Prostate gland (tissue), 2 donors: ENCODE results near the gene NRXN3.

Experiments used
- POLR2AphosphoS5 ChIP-seq: sonication (generic); formaldehyde crosslinking; IDR thresholded peaks from one replicate; pipeline ENCODE4 v1.6.1; 2017; ENCODE audit warnings: antibody characterized with exemption
- TF ChIP-seq, protein P1 (sequence below), 4 experiments: fragments of 200-600 bp in 2 of 4; fragments of 450-650 bp in 2 of 4; sonication (generic) in 2 of 4; IDR thresholded peaks; 1 replicate in 3 of 4; 2 replicates in 1 of 4; pipeline ENCODE4 v1.5.1; 2016 to 2019; ENCODE audit warnings: antibody characterized with exemption in 4 of 4, mild to moderate bottlenecking in 2 of 4, moderate library complexity in 2 of 4

DNA sequence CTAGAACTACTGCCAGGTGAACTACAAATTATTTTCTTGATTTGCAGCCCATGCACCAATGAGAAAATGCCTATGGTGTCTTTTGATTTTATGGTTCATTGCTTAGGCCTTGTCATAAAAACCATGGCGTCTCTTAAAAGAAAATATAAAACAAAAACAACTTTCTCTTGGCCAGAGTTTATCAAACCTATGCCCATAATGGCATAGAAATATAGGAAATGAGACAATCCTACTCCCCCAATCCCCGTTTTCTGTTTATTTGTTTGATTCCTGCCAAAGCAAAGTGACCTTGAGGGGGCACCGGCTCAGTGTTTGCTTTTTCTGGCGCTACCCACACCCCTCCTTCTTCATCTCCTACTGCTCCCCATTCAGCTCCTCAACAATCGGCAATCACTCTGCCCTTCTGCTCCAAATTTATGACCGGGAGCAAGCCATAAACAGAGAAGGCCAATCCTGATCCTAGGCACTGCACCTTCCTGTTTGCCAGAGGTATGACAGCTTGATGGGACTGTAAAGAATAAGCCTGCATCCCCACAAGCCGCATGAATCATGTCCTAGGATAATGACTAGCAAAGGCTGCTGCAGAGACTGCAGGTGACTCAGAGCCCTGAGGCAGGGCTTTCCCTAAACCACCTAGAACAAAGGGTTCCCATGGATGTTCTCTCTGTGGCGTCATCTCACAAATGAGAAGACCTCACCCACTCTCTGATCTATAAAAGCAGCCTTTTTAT, 874.9 kb downstream of the NRXN3 start:
- TF ChIP-seq, protein P1, sequence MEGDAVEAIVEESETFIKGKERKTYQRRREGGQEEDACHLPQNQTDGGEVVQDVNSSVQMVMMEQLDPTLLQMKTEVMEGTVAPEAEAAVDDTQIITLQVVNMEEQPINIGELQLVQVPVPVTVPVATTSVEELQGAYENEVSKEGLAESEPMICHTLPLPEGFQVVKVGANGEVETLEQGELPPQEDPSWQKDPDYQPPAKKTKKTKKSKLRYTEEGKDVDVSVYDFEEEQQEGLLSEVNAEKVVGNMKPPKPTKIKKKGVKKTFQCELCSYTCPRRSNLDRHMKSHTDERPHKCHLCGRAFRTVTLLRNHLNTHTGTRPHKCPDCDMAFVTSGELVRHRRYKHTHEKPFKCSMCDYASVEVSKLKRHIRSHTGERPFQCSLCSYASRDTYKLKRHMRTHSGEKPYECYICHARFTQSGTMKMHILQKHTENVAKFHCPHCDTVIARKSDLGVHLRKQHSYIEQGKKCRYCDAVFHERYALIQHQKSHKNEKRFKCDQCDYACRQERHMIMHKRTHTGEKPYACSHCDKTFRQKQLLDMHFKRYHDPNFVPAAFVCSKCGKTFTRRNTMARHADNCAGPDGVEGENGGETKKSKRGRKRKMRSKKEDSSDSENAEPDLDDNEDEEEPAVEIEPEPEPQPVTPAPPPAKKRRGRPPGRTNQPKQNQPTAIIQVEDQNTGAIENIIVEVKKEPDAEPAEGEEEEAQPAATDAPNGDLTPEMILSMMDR (IDR thresholded peaks at IDR 0.05) = no peak
- peak; percentile 56 for TF ChIP-seq POLR2AphosphoS5
